Measurements from ENCODE around the gene FXYD4.

The FXYD4 gene

GRCh38 chr10:43374194-43374593, 2.8 kb downstream of the FXYD4 start:
- H3K27me3 Mint-ChIP-seq: no peaks in the 10 kb centered on the region
- no peak for ATAC-seq (replicated peaks)
- no peak overlapping the region for H3K27ac Mint-ChIP-seq
- no peak overlapping the region for H3K4me3 Mint-ChIP-seq
- H3K4me1 Mint-ChIP-seq: peaks cover 0 to 2% of the 10 kb centered on the region in 2 donors
- H3K36me3 Mint-ChIP-seq: no peaks in the 10 kb centered on the region
- DNase-seq: no peak
- H3K9me3 Mint-ChIP-seq: no peaks in the 10 kb centered on the region

GRCh38 chr10:43375401-43376020, 4.1 kb downstream of the FXYD4 start:
- Mint-ChIP-seq H3K9me3 (no peaks in the 10 kb centered on the region), H3K36me3 (no peaks in the 10 kb centered on the region), H3K27me3 (no peaks in the 10 kb centered on the region), H3K4me1 (peaks cover 0 to 2% of the 10 kb centered on the region in 2 donors), H3K27ac (no peak overlapping the region), H3K4me3 (no peak overlapping the region)
- no peak for ATAC-seq (replicated peaks)
- DNase-seq: no peak

- no peak overlapping the region for H3K4me3 Mint-ChIP-seq
- no peaks in the 10 kb centered on the region for H3K27me3 Mint-ChIP-seq
- H3K27ac Mint-ChIP-seq: no peak overlapping the region
- H3K4me1 Mint-ChIP-seq: peaks cover 0 to 2% of the 10 kb centered on the region in 2 donors
- no peaks in the 10 kb centered on the region for H3K9me3 Mint-ChIP-seq
- no peak for ATAC-seq (replicated peaks)
- DNase-seq: no peak
- no peaks in the 10 kb centered on the region for H3K36me3 Mint-ChIP-seq
Observed at GRCh38 chr10:43376046-43376635, 4.7 kb downstream of the FXYD4 start.

- ATAC-seq (replicated peaks) (no peak), DNase-seq (no peak)
- no peak overlapping the region for H3K27ac Mint-ChIP-seq
- H3K4me3 Mint-ChIP-seq: no peak overlapping the region
- no peaks in the 10 kb centered on the region for H3K9me3 Mint-ChIP-seq
- H3K4me1 Mint-ChIP-seq: peaks cover 0 to 2% of the 10 kb centered on the region in 2 donors
- H3K27me3 Mint-ChIP-seq: no peaks in the 10 kb centered on the region
- H3K36me3 Mint-ChIP-seq: no peaks in the 10 kb centered on the region
Observed at GRCh38 chr10:43376828-43377423, 5.5 kb downstream of the FXYD4 start.

- Mint-ChIP-seq H3K27me3 (no peaks in the 10 kb centered on the region), H3K27ac (no peak overlapping the region), H3K4me3 (no peak overlapping the region), H3K36me3 (no peaks in the 10 kb centered on the region), H3K4me1 (peaks cover 0 to 2% of the 10 kb centered on the region in 2 donors), H3K9me3 (no peaks in the 10 kb centered on the region)
- ATAC-seq (replicated peaks): no peak
- DNase-seq: no peak
Observed at GRCh38 chr10:43377424-43377883, 6.0 kb downstream of the FXYD4 start.

GRCh38 chr10:43380610-43381222, 9.3 kb downstream of the FXYD4 start:
- peaks cover 3 to 4% of the 10 kb centered on the region in 2 donors for H3K4me1 Mint-ChIP-seq
- H3K27ac Mint-ChIP-seq: no peak overlapping the region
- ATAC-seq (replicated peaks): peak in 1 of 2 donors; percentile 41
- no peaks in the 10 kb centered on the region for H3K27me3 Mint-ChIP-seq
- peaks cover 9 to 10% of the 10 kb centered on the region in 2 donors for H3K36me3 Mint-ChIP-seq
- H3K9me3 Mint-ChIP-seq: no peaks in the 10 kb centered on the region
- H3K4me3 Mint-ChIP-seq: no peak overlapping the region
- DNase-seq: no peak

GRCh38 chr10:43383204-43383971, 12.0 kb downstream of the FXYD4 start:
- no peak overlapping the region for H3K4me3 Mint-ChIP-seq
- H3K4me1 Mint-ChIP-seq: peaks cover 17 to 25% of the 10 kb centered on the region in 2 donors
- no peak for DNase-seq
- H3K36me3 Mint-ChIP-seq: peaks cover 30% of the 10 kb centered on the region in 2 donors
- H3K9me3 Mint-ChIP-seq: no peaks in the 10 kb centered on the region
- peak in 1 of 2 donors; percentile 14 for ATAC-seq (replicated peaks)
- H3K27ac Mint-ChIP-seq: peak overlapping the region; percentile 44
- H3K27me3 Mint-ChIP-seq: no peaks in the 10 kb centered on the region

- DNase-seq (no peak), ATAC-seq (replicated peaks) (peak; percentile 19 to 33)
- Mint-ChIP-seq H3K4me1 (peaks cover 22 to 36% of the 10 kb centered on the region in 2 donors), H3K9me3 (no peaks in the 10 kb centered on the region), H3K4me3 (no peak overlapping the region), H3K36me3 (peaks cover 33 to 37% of the 10 kb centered on the region in 2 donors), H3K27me3 (no peaks in the 10 kb centered on the region), H3K27ac (peak overlapping the region; percentile 82)
Observed at GRCh38 chr10:43384252-43385221, 13.1 kb downstream of the FXYD4 start.

GRCh38 chr10:43385412-43386004, 14.1 kb downstream of the FXYD4 start:
- Mint-ChIP-seq H3K4me3 (no peak overlapping the region), H3K4me1 (peaks cover 30 to 46% of the 10 kb centered on the region in 2 donors), H3K27ac (no peak overlapping the region), H3K27me3 (no peaks in the 10 kb centered on the region), H3K9me3 (no peaks in the 10 kb centered on the region), H3K36me3 (peaks cover 37 to 47% of the 10 kb centered on the region in 2 donors)
- ATAC-seq (replicated peaks) (no peak), DNase-seq (no peak)

GRCh38 chr10:43386549-43386948, 15.1 kb downstream of the FXYD4 start:
- peaks cover 43 to 56% of the 10 kb centered on the region in 2 donors for H3K36me3 Mint-ChIP-seq
- ATAC-seq (replicated peaks) (no peak), DNase-seq (no peak)
- H3K4me3 Mint-ChIP-seq: no peak overlapping the region
- no peaks in the 10 kb centered on the region for H3K9me3 Mint-ChIP-seq
- H3K27ac Mint-ChIP-seq: peak overlapping the region; percentile 82
- H3K4me1 Mint-ChIP-seq: peaks cover 34 to 54% of the 10 kb centered on the region in 2 donors
- H3K27me3 Mint-ChIP-seq: no peaks in the 10 kb centered on the region

GRCh38 chr10:43386981-43387677, 15.7 kb downstream of the FXYD4 start:
- peaks cover 47 to 60% of the 10 kb centered on the region in 2 donors for H3K36me3 Mint-ChIP-seq
- no peak for ATAC-seq (replicated peaks)
- no peak for DNase-seq
- no peak overlapping the region for H3K4me3 Mint-ChIP-seq
- H3K4me1 Mint-ChIP-seq: peaks cover 37 to 58% of the 10 kb centered on the region in 2 donors
- no peaks in the 10 kb centered on the region for H3K9me3 Mint-ChIP-seq
- H3K27ac Mint-ChIP-seq: peak overlapping the region; percentile 93
- H3K27me3 Mint-ChIP-seq: no peaks in the 10 kb centered on the region

- Mint-ChIP-seq H3K4me3 (no peak overlapping the region), H3K27me3 (no peaks in the 10 kb centered on the region), H3K4me1 (peaks cover 39 to 63% of the 10 kb centered on the region in 2 donors), H3K36me3 (peaks cover 52 to 65% of the 10 kb centered on the region in 2 donors), H3K27ac (peak overlapping the region; percentile 93), H3K9me3 (no peaks in the 10 kb centered on the region)
- ATAC-seq (replicated peaks) (peak in 1 of 2 donors; percentile 65), DNase-seq (no peak)
Observed at GRCh38 chr10:43387678-43388032, 16.2 kb downstream of the FXYD4 start.
